ENCODE results near the gene CDSN.

CDSN gene

GRCh38 chr6:31096656-31097055 is 23.6 kb downstream of the CDSN start:
- Histone ChIP-seq H3K9ac (ENCODE audit: low read depth, low read length, poor library complexity, severe bottlenecking) (peak overlapping the region; percentile 37), H3K9me2 (replicated peaks; ENCODE audit: low read depth, low read length) (no peaks in the 10 kb centered on the region), H3K4me3 (ENCODE audit: low read length, poor library complexity, severe bottlenecking) (no peak overlapping the region), H3K9me3 (ENCODE audit: insufficient read depth, low read depth, low read length) (no peaks in the 10 kb centered on the region), H2AFZ (ENCODE audit: low read length) (peak overlapping the region; percentile 41), H4K20me1 (ENCODE audit: insufficient read depth, low read length, poor library complexity, severe bottlenecking) (no peaks in the 10 kb centered on the region), H3K27me3 (ENCODE audit: insufficient read depth, low read length, poor library complexity, severe bottlenecking) (no peaks in the 10 kb centered on the region), H3K36me3 (ENCODE audit: insufficient read depth, low read length) (no peaks in the 10 kb centered on the region), H3K4me1 (ENCODE audit: insufficient read depth, low read length, poor library complexity, severe bottlenecking) (peaks cover 53% of the 10 kb centered on the region), H3K79me2 (ENCODE audit: insufficient read depth, low read length) (no peaks in the 10 kb centered on the region), H3F3A (ENCODE audit: low read depth) (peaks cover 11% of the 10 kb centered on the region), H3K4me2 (ENCODE audit: low read depth, low read length, poor library complexity, severe bottlenecking) (peak overlapping the region; percentile 54)
- TF ChIP-seq CTCF (conservative IDR thresholded peaks at IDR 0.05; ENCODE audit: low read length) (no peak), EZH2phosphoT487 (IDR thresholded peaks at IDR 0.05; ENCODE audit: borderline replicate concordance) (no peak)

- Histone ChIP-seq H3F3A (ENCODE audit: low read depth) (peaks cover 11% of the 10 kb centered on the region), H3K4me3 (ENCODE audit: low read length, poor library complexity, severe bottlenecking) (no peak overlapping the region), H3K79me2 (ENCODE audit: insufficient read depth, low read length) (no peaks in the 10 kb centered on the region), H3K36me3 (ENCODE audit: insufficient read depth, low read length) (no peaks in the 10 kb centered on the region), H2AFZ (ENCODE audit: low read length) (no peak overlapping the region), H3K27me3 (ENCODE audit: insufficient read depth, low read length, poor library complexity, severe bottlenecking) (no peaks in the 10 kb centered on the region), H3K9me2 (replicated peaks; ENCODE audit: low read depth, low read length) (no peaks in the 10 kb centered on the region), H3K4me2 (ENCODE audit: low read depth, low read length, poor library complexity, severe bottlenecking) (peak overlapping the region; percentile 77), H4K20me1 (ENCODE audit: insufficient read depth, low read length, poor library complexity, severe bottlenecking) (no peaks in the 10 kb centered on the region), H3K9me3 (ENCODE audit: insufficient read depth, low read depth, low read length) (no peaks in the 10 kb centered on the region), H3K9ac (ENCODE audit: low read depth, low read length, poor library complexity, severe bottlenecking) (peak overlapping the region; percentile 18), H3K4me1 (ENCODE audit: insufficient read depth, low read length, poor library complexity, severe bottlenecking) (peaks cover 53% of the 10 kb centered on the region)
- TF ChIP-seq CTCF (conservative IDR thresholded peaks at IDR 0.05; ENCODE audit: low read length) = no peak
- TF ChIP-seq EZH2phosphoT487 (IDR thresholded peaks at IDR 0.05; ENCODE audit: borderline replicate concordance) = no peak
Measured at GRCh38 chr6:31096215-31096614, 24.0 kb downstream of the CDSN start.

- Histone ChIP-seq H2AFZ (ENCODE audit: low read length) (peak overlapping the region; percentile 44; the same call in 1 of the 2 replicates), H3K4me1 (ENCODE audit: insufficient read depth, low read length, poor library complexity, severe bottlenecking) (peaks cover 53% of the 10 kb centered on the region), H3F3A (ENCODE audit: low read depth) (peaks cover 11% of the 10 kb centered on the region), H3K36me3 (ENCODE audit: insufficient read depth, low read length) (no peaks in the 10 kb centered on the region), H4K20me1 (ENCODE audit: insufficient read depth, low read length, poor library complexity, severe bottlenecking) (no peaks in the 10 kb centered on the region), H3K9me2 (replicated peaks; ENCODE audit: low read depth, low read length) (no peaks in the 10 kb centered on the region), H3K9me3 (ENCODE audit: insufficient read depth, low read depth, low read length) (no peaks in the 10 kb centered on the region), H3K79me2 (ENCODE audit: insufficient read depth, low read length) (no peaks in the 10 kb centered on the region), H3K9ac (ENCODE audit: low read depth, low read length, poor library complexity, severe bottlenecking) (peak overlapping the region; percentile 73), H3K4me2 (ENCODE audit: low read depth, low read length, poor library complexity, severe bottlenecking) (peak overlapping the region; percentile 77), H3K4me3 (ENCODE audit: low read length, poor library complexity, severe bottlenecking) (peak overlapping the region; percentile 60), H3K27me3 (ENCODE audit: insufficient read depth, low read length, poor library complexity, severe bottlenecking) (no peaks in the 10 kb centered on the region)
- TF ChIP-seq CTCF (conservative IDR thresholded peaks at IDR 0.05; ENCODE audit: low read length) (no peak), EZH2phosphoT487 (IDR thresholded peaks at IDR 0.05; ENCODE audit: borderline replicate concordance) (no peak)
Measured at GRCh38 chr6:31094389-31094881, 25.8 kb downstream of the CDSN start.

Data from Loucy (cell line).